ENCODE measurements around the gene PCDH12. TPM values are rescaled to one million over a fixed set of nuclear protein-coding genes. Genes with fewer than 3 reads are reported as not detected.

The PCDH12 gene
- total RNA-seq, 1 experiment from 2014 or later = 0.02 TPM

DNA sequence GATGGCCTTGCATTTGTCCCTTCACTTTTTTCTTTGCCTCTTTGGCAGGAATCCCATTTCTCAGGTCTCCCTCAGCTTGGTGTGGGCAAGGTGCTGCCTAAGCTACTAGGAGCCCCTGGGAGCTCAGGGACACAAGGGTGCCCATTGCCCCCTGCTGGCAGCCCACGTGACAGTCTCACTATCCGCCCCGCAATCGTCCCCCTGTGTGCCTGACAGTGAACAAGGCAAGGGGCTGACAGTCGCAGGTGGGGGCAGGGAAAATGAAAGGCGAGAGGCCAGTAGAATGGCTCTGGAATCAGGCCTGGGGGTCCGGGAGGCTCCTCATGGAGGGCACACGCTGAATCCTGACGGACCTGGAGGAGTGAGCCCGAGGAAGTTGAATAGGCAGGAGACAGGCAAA, 2.0 kb upstream of the PCDH12 start:
- no peak overlapping the region for H3K27ac ChIP-seq (ENCODE audit: low read depth, low read length)
- H2AFZ ChIP-seq (ENCODE audit: low read depth, low read length, poor library complexity, severe bottlenecking) = no peak overlapping the region
- POLR2A ChIA-PET = interaction anchor here (0.8 to 2.2 kb wide), 4 partner anchors 9 to 268 kb away, joined by 3 to 12 read pairs (median 4); partner anchors contain the start of genes DELE1 and RNF14
- H3K9ac ChIP-seq (ENCODE audit: low read length) = no peak overlapping the region
- H3K4me1 ChIP-seq (ENCODE audit: control insufficient read depth in 1 of 2, insufficient read depth in 2 of 2, low read length in 2 of 2) = peaks cover 0 to 10% of the 10 kb centered on the region in 2 experiments; a peak in 1 of 4 replicates
- intact Hi-C loops (cut with micrococcal nuclease) = loop anchor here (1.0 kb wide), 3 partner anchors 71 to 295 kb away; no protein-coding TSS in a partner anchor
- H3K9me2 ChIP-seq (ENCODE audit: insufficient read depth) = no peaks in the 10 kb centered on the region
- no peaks in the 10 kb centered on the region for H3K36me3 ChIP-seq (ENCODE audit: control insufficient read depth in 1 of 2, insufficient read depth in 2 of 2, low read length in 2 of 2)
- no peak overlapping the region for H3K4me2 ChIP-seq (ENCODE audit: low read length)
- ATAC-seq (peak; percentile 64), DNase-seq (ENCODE audit: low read depth, low spot score) (no peak)
- H3K79me2 ChIP-seq (ENCODE audit: insufficient read depth, low read length) = no peaks in the 10 kb centered on the region
- no peak overlapping the region for H3K4me3 ChIP-seq (replicated peaks in 1 of 2; ENCODE audit: low read depth in 1 of 2, low read length in 2 of 2)
- no peaks in the 10 kb centered on the region for H3K27me3 ChIP-seq (ENCODE audit: insufficient read depth, low read length)
- TF ChIP-seq SP1 (IDR thresholded peaks at IDR 0.05; ENCODE audit: low read depth) (no peak), YY1 (IDR thresholded peaks at IDR 0.05; ENCODE audit: extremely low read depth, insufficient replicate concordance, low read depth, low read length) (no peak), FOSL1 (IDR thresholded peaks at IDR 0.05; ENCODE audit: low read depth) (no peak), RAD21 (IDR thresholded peaks at IDR 0.05; ENCODE audit: low read depth) (peak; percentile 64)
- TF ChIP-seq, protein P1, sequence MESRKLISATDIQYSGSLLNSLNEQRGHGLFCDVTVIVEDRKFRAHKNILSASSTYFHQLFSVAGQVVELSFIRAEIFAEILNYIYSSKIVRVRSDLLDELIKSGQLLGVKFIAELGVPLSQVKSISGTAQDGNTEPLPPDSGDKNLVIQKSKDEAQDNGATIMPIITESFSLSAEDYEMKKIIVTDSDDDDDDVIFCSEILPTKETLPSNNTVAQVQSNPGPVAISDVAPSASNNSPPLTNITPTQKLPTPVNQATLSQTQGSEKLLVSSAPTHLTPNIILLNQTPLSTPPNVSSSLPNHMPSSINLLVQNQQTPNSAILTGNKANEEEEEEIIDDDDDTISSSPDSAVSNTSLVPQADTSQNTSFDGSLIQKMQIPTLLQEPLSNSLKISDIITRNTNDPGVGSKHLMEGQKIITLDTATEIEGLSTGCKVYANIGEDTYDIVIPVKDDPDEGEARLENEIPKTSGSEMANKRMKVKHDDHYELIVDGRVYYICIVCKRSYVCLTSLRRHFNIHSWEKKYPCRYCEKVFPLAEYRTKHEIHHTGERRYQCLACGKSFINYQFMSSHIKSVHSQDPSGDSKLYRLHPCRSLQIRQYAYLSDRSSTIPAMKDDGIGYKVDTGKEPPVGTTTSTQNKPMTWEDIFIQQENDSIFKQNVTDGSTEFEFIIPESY (IDR thresholded peaks at IDR 0.05; ENCODE audit: extremely low read depth, insufficient replicate concordance, low read length) = no peak
- TF ChIP-seq, protein P2, sequence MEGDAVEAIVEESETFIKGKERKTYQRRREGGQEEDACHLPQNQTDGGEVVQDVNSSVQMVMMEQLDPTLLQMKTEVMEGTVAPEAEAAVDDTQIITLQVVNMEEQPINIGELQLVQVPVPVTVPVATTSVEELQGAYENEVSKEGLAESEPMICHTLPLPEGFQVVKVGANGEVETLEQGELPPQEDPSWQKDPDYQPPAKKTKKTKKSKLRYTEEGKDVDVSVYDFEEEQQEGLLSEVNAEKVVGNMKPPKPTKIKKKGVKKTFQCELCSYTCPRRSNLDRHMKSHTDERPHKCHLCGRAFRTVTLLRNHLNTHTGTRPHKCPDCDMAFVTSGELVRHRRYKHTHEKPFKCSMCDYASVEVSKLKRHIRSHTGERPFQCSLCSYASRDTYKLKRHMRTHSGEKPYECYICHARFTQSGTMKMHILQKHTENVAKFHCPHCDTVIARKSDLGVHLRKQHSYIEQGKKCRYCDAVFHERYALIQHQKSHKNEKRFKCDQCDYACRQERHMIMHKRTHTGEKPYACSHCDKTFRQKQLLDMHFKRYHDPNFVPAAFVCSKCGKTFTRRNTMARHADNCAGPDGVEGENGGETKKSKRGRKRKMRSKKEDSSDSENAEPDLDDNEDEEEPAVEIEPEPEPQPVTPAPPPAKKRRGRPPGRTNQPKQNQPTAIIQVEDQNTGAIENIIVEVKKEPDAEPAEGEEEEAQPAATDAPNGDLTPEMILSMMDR (IDR thresholded peaks at IDR 0.05 in 2 of 3, conservative IDR thresholded peaks at IDR 0.05 in 1 of 3; ENCODE audit: borderline replicate concordance in 1 of 3, insufficient read depth in 1 of 3, low read depth in 2 of 3, low read length in 2 of 3) = peak; percentile 57 to 59 (median 58); a peak in 5 of 6 replicates
- CTCF ChIA-PET = interaction anchor here (0.7 to 3.2 kb wide), 23 partner anchors 9 to 368 kb away, joined by 3 to 79 read pairs (median 6); partner anchors contain the start of genes DELE1, PCDH1 and RNF14
- BruUV-seq (replicated peaks) = no TSS peak
- no peaks in the 10 kb centered on the region for H3K9me3 ChIP-seq (ENCODE audit: control insufficient read depth in 1 of 2, insufficient read depth in 1 of 2, low read depth in 1 of 2, low read length in 2 of 2)
- RAD21 ChIA-PET (ENCODE audit: low non-redundant PET in 1 of 2, low total read pairs in 2 of 2, uncharacterized antibody in 2 of 2, unreplicated experiment in 2 of 2) = interaction anchor here (1.1 to 2.7 kb wide), 4 partner anchors 80 to 268 kb away, joined by 3 to 19 read pairs (median 8); no protein-coding TSS in a partner anchor
- no peaks in the 10 kb centered on the region for H4K20me1 ChIP-seq (ENCODE audit: insufficient read depth)

All from HCT116 (cell line).